Mesendoderm (in vitro differentiated cells): ENCODE results near the gene MLLT3.

ENCODE experiments used
- DNase-seq: peaks from one replicate; pipeline ENCODE4 v3.0.0; 2013
- H2AK5ac ChIP-seq: 2 replicates; pipeline ENCODE4 v1.6.1; 2013; ENCODE audit warnings: low read length, inconsistent platforms
- H2BK120ac ChIP-seq: 2 replicates; pipeline ENCODE4 v1.6.1; 2013; ENCODE audit warnings: low read depth, mild to moderate bottlenecking, low read length, moderate library complexity, mixed read lengths
- H2BK15ac ChIP-seq: replicated peaks from 2 replicates; pipeline ENCODE4 v1.6.1; 2013; ENCODE audit warnings: low read depth, mild to moderate bottlenecking, moderate library complexity
- H2BK5ac ChIP-seq: 2 replicates; pipeline ENCODE4 v1.6.1; 2013; ENCODE audit warnings: low read length, inconsistent platforms
- H3K18ac ChIP-seq: 2 replicates; pipeline ENCODE4 v1.6.1; 2013; ENCODE audit warnings: mild to moderate bottlenecking, low read length, mixed read lengths
- H3K23ac ChIP-seq: one replicate; pipeline ENCODE4 v1.6.1; 2013; ENCODE audit warnings: low read length
- H3K27ac ChIP-seq: 2 replicates; pipeline ENCODE4 v1.5.1; 2013; ENCODE audit warnings: low read depth, mild to moderate bottlenecking, inconsistent platforms, low read length, moderate library complexity
- H3K27me3 ChIP-seq: 2 replicates; pipeline ENCODE4 v1.6.1; 2013; ENCODE audit warnings: low read length, control low read depth, mild to moderate bottlenecking, inconsistent platforms; ENCODE audit not compliant: insufficient read depth, poor library complexity
- H3K36me3 ChIP-seq: 2 replicates; pipeline ENCODE4 v1.6.1; 2013; ENCODE audit warnings: low read length, inconsistent platforms; ENCODE audit not compliant: control insufficient read depth, insufficient read depth
- H3K4ac ChIP-seq: one replicate; pipeline ENCODE4 v1.6.1; 2013; ENCODE audit warnings: low read depth, mild to moderate bottlenecking, low read length, moderate library complexity
- H3K4me1 ChIP-seq: 2 replicates; pipeline ENCODE4 v1.6.1; 2013; ENCODE audit warnings: low read depth, low read length, inconsistent platforms; ENCODE audit not compliant: control insufficient read depth
- H3K4me2 ChIP-seq: 2 replicates; pipeline ENCODE4 v1.6.1; 2013; ENCODE audit warnings: low read length
- H3K4me3 ChIP-seq: 2 replicates; pipeline ENCODE4 v1.5.1; 2013; ENCODE audit warnings: mild to moderate bottlenecking, low read length
- H3K56ac ChIP-seq: one replicate; pipeline ENCODE4 v1.6.1; 2013; ENCODE audit warnings: low read length
- H3K79me1 ChIP-seq: 2 replicates; pipeline ENCODE4 v1.6.1; 2013; ENCODE audit warnings: low read length, inconsistent platforms
- H3K79me2 ChIP-seq: 2 replicates; pipeline ENCODE4 v1.6.1; 2013; ENCODE audit warnings: mild to moderate bottlenecking, low read length; ENCODE audit not compliant: control insufficient read depth, insufficient read depth
- H3K9ac ChIP-seq: 2 replicates; pipeline ENCODE4 v1.6.1; 2013; ENCODE audit warnings: low read length, inconsistent platforms
- H4K5ac ChIP-seq: one replicate; pipeline ENCODE4 v1.6.1; 2013; ENCODE audit warnings: low read length
- H4K8ac ChIP-seq: one replicate; pipeline ENCODE4 v1.6.1; 2013; ENCODE audit warnings: low read depth, mild to moderate bottlenecking, control low read depth, low read length, moderate library complexity
- WGBS: extraction: QIAGEN DNeasy Blood & Tissue Kit; methylation state at CpG from one replicate; pipeline ENCODE4 v1.1.7; 2013; ENCODE audit warnings: low lambda C conversion rate, missing lambda C conversion rate; ENCODE audit not compliant: insufficient coverage; ENCODE audit errors: extremely low coverage; 5-methylcytosine and 5-hydroxymethylcytosine counted together

Gene MLLT3

GRCh38 chr9:20494035-20494434, 128.3 kb downstream of the MLLT3 start:
- WGBS, result no CpG with 5 or more reads among the region's 1 CpG
- Histone ChIP-seq H3K36me3 (no peaks in the 10 kb centered on the region), H3K27me3 (no peaks in the 10 kb centered on the region), H3K56ac (no peak overlapping the region), H3K4me1 (no peaks in the 10 kb centered on the region), H3K4me2 (no peak overlapping the region), H3K27ac (no peak overlapping the region), H2BK5ac (no peak overlapping the region), H4K5ac (no peak overlapping the region), H2BK15ac (no peak overlapping the region), H4K8ac (no peak overlapping the region), H2AK5ac (no peak overlapping the region), H3K79me2 (no peaks in the 10 kb centered on the region), H2BK120ac (no peak overlapping the region), H3K4me3 (no peak overlapping the region), H3K9ac (no peak overlapping the region), H3K79me1 (no peaks in the 10 kb centered on the region), H3K18ac (no peak overlapping the region), H3K4ac (no peak overlapping the region), H3K23ac (no peak overlapping the region)
- peak; percentile 57 for DNase-seq

GRCh38 chr9:20492772-20493171, 129.5 kb downstream of the MLLT3 start:
- Histone ChIP-seq H3K56ac (no peak overlapping the region), H3K9ac (no peak overlapping the region), H2AK5ac (no peak overlapping the region), H4K8ac (no peak overlapping the region), H3K27me3 (no peaks in the 10 kb centered on the region), H2BK120ac (no peak overlapping the region), H3K27ac (no peak overlapping the region), H3K4ac (no peak overlapping the region), H3K79me1 (no peaks in the 10 kb centered on the region), H3K18ac (no peak overlapping the region), H2BK5ac (no peak overlapping the region), H3K4me1 (no peaks in the 10 kb centered on the region), H4K5ac (no peak overlapping the region), H3K4me3 (no peak overlapping the region), H2BK15ac (no peak overlapping the region), H3K36me3 (no peaks in the 10 kb centered on the region), H3K4me2 (no peak overlapping the region), H3K79me2 (no peaks in the 10 kb centered on the region), H3K23ac (no peak overlapping the region)
- DNase-seq, result no peak
- no CpG with 5 or more reads among the region's 1 CpG for WGBS

- Histone ChIP-seq H3K4me1 (no peaks in the 10 kb centered on the region), H3K23ac (no peak overlapping the region), H3K18ac (no peak overlapping the region), H3K4me2 (no peak overlapping the region), H2BK120ac (no peak overlapping the region), H3K27me3 (no peaks in the 10 kb centered on the region), H3K56ac (no peak overlapping the region), H2AK5ac (no peak overlapping the region), H3K4ac (no peak overlapping the region), H3K36me3 (no peaks in the 10 kb centered on the region), H3K27ac (no peak overlapping the region), H2BK5ac (no peak overlapping the region), H2BK15ac (no peak overlapping the region), H3K79me2 (no peaks in the 10 kb centered on the region), H4K8ac (no peak overlapping the region), H4K5ac (no peak overlapping the region), H3K79me1 (no peaks in the 10 kb centered on the region), H3K4me3 (no peak overlapping the region), H3K9ac (no peak overlapping the region)
- DNase-seq, result no peak
- WGBS, result no CpG with 5 or more reads among the region's 1 CpG
Measured at GRCh38 chr9:20491612-20492011, 130.7 kb downstream of the MLLT3 start.

- no peak overlapping the region for H3K23ac ChIP-seq
- no peak overlapping the region for H2BK5ac ChIP-seq
- WGBS, result no CpG with 5 or more reads among the region's 4 CpGs
- H3K79me1 ChIP-seq, result no peaks in the 10 kb centered on the region
- DNase-seq, result peak; percentile 35
- no peak overlapping the region for H2BK120ac ChIP-seq
- H3K27me3 ChIP-seq, result no peaks in the 10 kb centered on the region
- H3K27ac ChIP-seq, result no peak overlapping the region
- no peaks in the 10 kb centered on the region for H3K4me1 ChIP-seq
- no peaks in the 10 kb centered on the region for H3K79me2 ChIP-seq
- no peak overlapping the region for H4K5ac ChIP-seq
- H3K18ac ChIP-seq, result peak overlapping the region; percentile 80
- no peak overlapping the region for H3K9ac ChIP-seq
- H3K4me2 ChIP-seq, result no peak overlapping the region
- H3K56ac ChIP-seq, result no peak overlapping the region
- H3K4ac ChIP-seq, result no peak overlapping the region
- H2BK15ac ChIP-seq, result no peak overlapping the region
- no peaks in the 10 kb centered on the region for H3K36me3 ChIP-seq
- no peak overlapping the region for H3K4me3 ChIP-seq
- no peak overlapping the region for H2AK5ac ChIP-seq
- H4K8ac ChIP-seq, result no peak overlapping the region
Measured at GRCh38 chr9:20490246-20490834, 132.0 kb downstream of the MLLT3 start.

- H2AK5ac ChIP-seq, result no peak overlapping the region
- no peak overlapping the region for H3K27ac ChIP-seq
- no peaks in the 10 kb centered on the region for H3K27me3 ChIP-seq
- no peaks in the 10 kb centered on the region for H3K79me2 ChIP-seq
- no peak overlapping the region for H3K4me3 ChIP-seq
- no CpG with 5 or more reads among the region's 1 CpG for WGBS
- H3K4ac ChIP-seq, result no peak overlapping the region
- DNase-seq, result no peak
- no peak overlapping the region for H3K4me2 ChIP-seq
- no peak overlapping the region for H3K9ac ChIP-seq
- no peaks in the 10 kb centered on the region for H3K36me3 ChIP-seq
- no peaks in the 10 kb centered on the region for H3K79me1 ChIP-seq
- no peaks in the 10 kb centered on the region for H3K4me1 ChIP-seq
- no peak overlapping the region for H2BK120ac ChIP-seq
- no peak overlapping the region for H3K18ac ChIP-seq
- H2BK5ac ChIP-seq, result no peak overlapping the region
- no peak overlapping the region for H2BK15ac ChIP-seq
- H4K5ac ChIP-seq, result no peak overlapping the region
- no peak overlapping the region for H3K56ac ChIP-seq
- no peak overlapping the region for H4K8ac ChIP-seq
- H3K23ac ChIP-seq, result no peak overlapping the region
Measured at GRCh38 chr9:20488691-20489090, 133.6 kb downstream of the MLLT3 start.

GRCh38 chr9:20486552-20486951, 135.7 kb downstream of the MLLT3 start:
- Histone ChIP-seq H3K4me3 (no peak overlapping the region), H4K5ac (no peak overlapping the region), H3K79me1 (no peaks in the 10 kb centered on the region), H3K23ac (no peak overlapping the region), H3K4me1 (no peaks in the 10 kb centered on the region), H2BK5ac (no peak overlapping the region), H3K79me2 (no peaks in the 10 kb centered on the region), H3K56ac (no peak overlapping the region), H3K9ac (no peak overlapping the region), H3K36me3 (no peaks in the 10 kb centered on the region), H3K4ac (no peak overlapping the region), H2BK15ac (no peak overlapping the region), H3K18ac (no peak overlapping the region), H4K8ac (no peak overlapping the region), H2BK120ac (no peak overlapping the region), H3K27me3 (no peaks in the 10 kb centered on the region), H3K27ac (no peak overlapping the region), H2AK5ac (no peak overlapping the region), H3K4me2 (no peak overlapping the region)
- DNase-seq, result no peak
- WGBS, result no CpG with 5 or more reads among the region's 4 CpGs
